SH-SY5Y (cell line): ENCODE data around the gene TRIM47.

Experiments
- GATA2 ChIP-seq: IDR thresholded peaks from 2 replicates; pipeline ENCODE4 v1.6.1; 2011; ENCODE audit warnings: mild to moderate bottlenecking, low read depth, low read length
- GATA3 ChIP-seq: IDR thresholded peaks from 2 replicates; pipeline ENCODE4 v1.6.1; 2011; ENCODE audit warnings: low read depth, mild to moderate bottlenecking, low read length, moderate library complexity

Gene TRIM47, protein sequence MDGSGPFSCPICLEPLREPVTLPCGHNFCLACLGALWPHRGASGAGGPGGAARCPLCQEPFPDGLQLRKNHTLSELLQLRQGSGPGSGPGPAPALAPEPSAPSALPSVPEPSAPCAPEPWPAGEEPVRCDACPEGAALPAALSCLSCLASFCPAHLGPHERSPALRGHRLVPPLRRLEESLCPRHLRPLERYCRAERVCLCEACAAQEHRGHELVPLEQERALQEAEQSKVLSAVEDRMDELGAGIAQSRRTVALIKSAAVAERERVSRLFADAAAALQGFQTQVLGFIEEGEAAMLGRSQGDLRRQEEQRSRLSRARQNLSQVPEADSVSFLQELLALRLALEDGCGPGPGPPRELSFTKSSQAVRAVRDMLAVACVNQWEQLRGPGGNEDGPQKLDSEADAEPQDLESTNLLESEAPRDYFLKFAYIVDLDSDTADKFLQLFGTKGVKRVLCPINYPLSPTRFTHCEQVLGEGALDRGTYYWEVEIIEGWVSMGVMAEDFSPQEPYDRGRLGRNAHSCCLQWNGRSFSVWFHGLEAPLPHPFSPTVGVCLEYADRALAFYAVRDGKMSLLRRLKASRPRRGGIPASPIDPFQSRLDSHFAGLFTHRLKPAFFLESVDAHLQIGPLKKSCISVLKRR

GRCh38 chr17:75878174-75878998, at the start of gene TRIM47:
Gene TRIM47, minus strand, starts transcription at chr17:75878581. Its CDS starts 33 bp downstream, at chr17:75878548.
- TF ChIP-seq GATA2: no peak
- no peak for TF ChIP-seq GATA3

- TF ChIP-seq GATA2 (no peak), GATA3 (no peak)
These were observed 49.0 kb upstream of the TRIM47 start for GRCh38 chr17:75927286-75927922.

DNA sequence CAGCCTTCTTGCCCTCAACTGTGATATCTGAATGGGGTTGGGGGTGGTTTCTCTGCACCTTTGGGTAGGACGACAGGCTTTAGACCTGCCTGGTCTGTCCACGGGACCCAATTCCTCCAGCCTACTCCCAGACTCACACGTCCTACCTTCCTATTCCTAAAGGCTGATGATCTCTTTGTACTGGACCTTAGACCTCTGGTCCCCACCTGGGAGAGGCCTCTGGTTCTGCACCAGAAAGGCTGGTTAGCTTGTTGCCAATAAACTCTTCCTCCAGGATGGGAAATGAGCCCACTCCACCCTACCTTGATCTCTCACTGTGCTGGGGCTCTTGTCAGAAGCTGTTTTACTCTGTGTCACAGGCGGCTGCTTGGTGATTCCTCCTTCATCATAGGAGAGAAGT, 48.1 kb upstream of the TRIM47 start:
- no peak for TF ChIP-seq GATA3
- no peak for TF ChIP-seq GATA2

GRCh38 chr17:75925912-75926311, 47.5 kb upstream of the TRIM47 start:
- TF ChIP-seq GATA2: no peak
- TF ChIP-seq GATA3: no peak

GRCh38 chr17:75925103-75925502, 46.7 kb upstream of the TRIM47 start:
- no peak for TF ChIP-seq GATA3
- TF ChIP-seq GATA2: no peak

GRCh38 chr17:75922963-75923874, 44.8 kb upstream of the TRIM47 start:
- TF ChIP-seq GATA3: no peak
- TF ChIP-seq GATA2: no peak

DNA sequence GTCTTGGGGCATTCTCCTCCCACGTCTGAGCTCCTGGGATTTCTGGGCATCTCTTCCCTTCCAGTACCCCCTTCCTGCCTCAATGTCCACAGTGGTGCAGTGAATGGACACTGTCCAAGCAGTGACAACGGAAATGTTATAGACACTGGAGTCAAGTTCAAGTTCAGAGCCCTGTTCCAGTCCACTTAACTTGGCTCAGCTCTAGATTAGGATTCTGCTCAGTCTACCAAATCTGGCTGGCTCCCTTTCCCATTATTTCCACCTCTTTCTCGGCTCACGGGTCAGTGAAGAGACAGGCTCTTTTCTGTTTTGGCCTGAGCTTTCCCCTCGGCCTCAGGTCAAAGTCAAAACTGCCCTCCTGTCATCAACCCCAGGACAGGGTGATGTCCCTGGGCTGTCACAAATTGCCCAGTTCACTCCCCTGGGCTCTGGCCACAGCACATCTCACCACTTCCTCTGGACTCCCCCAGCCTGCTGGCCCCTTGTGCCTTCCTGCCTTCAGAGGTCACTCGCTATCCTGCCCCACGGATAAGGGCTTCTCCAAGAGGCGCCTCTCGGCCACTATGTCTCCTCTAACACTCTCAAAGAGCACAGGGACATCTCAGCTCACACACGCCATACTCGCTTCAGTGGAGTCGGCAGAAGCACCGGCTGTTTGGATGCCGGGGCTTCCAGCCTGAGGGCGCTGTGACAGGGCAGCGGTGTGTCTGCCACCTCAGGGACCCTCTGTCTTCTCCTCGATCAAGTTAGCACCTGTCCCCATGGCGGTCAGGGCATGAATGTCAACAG, 44.0 kb upstream of the TRIM47 start:
- TF ChIP-seq GATA2: no peak
- no peak for TF ChIP-seq GATA3

GRCh38 chr17:75921596-75921995, 43.2 kb upstream of the TRIM47 start:
- TF ChIP-seq GATA3: no peak
- no peak for TF ChIP-seq GATA2

GRCh38 chr17:75920045-75920560, 41.7 kb upstream of the TRIM47 start:
- TF ChIP-seq GATA3: no peak
- no peak for TF ChIP-seq GATA2

DNA sequence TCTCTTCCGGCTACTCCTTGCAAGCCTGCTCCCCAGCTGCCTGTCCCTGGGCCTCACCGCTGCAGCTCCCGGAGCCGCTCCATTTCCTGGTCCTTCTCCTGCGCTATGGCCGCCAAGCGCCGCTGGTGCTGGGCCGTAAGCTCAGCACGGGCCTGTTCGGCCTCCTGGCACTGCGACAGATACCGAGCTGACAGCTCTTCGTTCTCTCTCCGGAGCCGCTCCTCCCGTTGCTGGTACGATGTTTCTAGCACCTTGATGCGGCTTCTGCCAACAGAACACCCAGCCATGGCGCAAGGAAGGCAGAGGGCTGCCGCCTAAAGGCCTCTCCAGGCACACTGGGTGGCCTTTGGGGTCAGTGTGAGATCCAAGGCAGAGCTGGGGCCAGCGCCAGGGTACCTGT, 41.2 kb upstream of the TRIM47 start:
- no peak for TF ChIP-seq GATA2
- no peak for TF ChIP-seq GATA3

GRCh38 chr17:75917917-75918445, 39.6 kb upstream of the TRIM47 start:
- TF ChIP-seq GATA2 (no peak), GATA3 (no peak)
